LNCAP (cell line): Measurements from ENCODE around the gene HAPSTR1.

Source experiments
- CTCF ChIP-seq: fragments of 450-650 bp; IDR thresholded peaks from 2 replicates; pipeline ENCODE4 v1.5.1; 2017; ENCODE audit warnings: mild to moderate bottlenecking

HAPSTR1 gene

DNA sequence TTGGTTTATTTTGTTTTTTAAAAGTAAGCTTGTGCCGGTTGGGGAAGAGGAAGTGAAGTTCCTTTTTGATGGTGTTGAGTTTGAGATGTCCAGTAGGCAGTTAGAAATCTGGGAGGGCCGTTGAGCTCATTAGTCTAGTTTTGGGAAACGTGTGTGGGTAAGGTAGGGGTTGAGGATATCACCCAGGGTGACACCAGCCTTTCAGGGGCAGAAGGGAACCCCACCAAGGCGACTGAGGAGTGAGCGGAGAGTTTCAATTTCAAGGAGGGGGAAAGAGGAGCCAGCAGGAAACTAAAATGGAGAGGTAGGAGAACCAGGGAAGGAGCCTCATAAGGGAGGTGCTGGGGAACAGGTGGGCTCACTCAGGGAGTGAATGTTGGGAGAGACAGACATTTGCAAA, 22.7 kb downstream of the HAPSTR1 start:
- no peak for TF ChIP-seq CTCF

DNA sequence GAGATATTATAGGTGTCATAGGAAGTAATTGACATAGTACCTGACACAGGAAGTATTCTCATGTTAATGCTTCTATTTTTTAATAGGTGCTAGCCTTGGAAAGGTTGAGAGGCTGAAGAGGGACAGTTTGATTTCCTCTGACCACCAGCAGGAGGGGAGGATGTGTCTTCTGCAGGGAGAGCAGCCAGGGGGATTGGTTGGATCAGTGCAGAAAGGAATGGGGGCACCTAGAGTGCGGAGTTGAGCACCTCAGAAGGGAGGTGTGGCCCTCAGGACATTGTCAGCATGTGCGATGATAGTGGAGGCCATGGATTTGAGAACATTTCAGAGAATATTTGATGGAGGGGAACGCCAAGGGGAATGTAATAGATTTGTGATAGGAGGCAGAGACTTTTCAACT, 23.4 kb downstream of the HAPSTR1 start:
- no peak for TF ChIP-seq CTCF

- no peak for TF ChIP-seq CTCF
Measured at GRCh38 chr16:9115277-9115676, 23.8 kb downstream of the HAPSTR1 start.

DNA sequence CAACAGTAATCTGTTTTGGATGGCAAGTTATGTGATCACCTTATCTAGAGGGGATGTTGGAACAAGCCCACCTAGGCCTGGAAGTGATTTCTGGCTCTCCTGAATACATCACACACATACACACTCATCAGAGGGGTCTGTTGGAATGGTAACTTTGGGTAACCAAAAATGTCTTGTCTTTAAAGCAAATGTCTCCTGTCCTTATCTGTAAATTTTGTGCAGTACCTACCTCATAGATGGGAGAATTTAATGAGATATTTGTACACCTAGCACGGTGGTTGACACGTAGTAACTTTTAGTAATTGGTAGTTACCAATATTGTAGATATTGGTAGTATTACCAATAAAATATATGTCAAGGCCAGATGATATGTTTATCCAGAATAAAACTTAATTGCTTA, 24.7 kb downstream of the HAPSTR1 start:
- no peak for TF ChIP-seq CTCF

- no peak for TF ChIP-seq CTCF
Measured at GRCh38 chr16:9118170-9118569, 26.7 kb downstream of the HAPSTR1 start.

DNA sequence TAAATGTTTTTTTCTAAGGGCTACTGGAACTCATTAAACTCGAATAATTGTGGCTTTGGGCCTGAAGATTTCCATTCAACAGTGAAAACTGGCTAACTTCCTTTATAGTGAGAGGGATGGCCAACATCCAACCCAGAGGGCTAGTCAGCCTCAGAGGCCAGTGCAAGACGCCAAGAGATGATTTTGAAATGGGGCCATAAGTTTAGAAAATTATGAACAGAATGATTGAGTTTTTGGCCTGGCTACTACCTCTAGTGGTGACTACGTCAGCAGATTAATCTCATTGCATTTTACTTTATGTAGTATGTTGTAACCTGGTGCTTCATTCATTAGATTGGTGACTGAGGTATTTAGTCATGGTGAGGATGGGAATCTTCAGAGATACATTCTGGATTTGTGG, 28.4 kb downstream of the HAPSTR1 start:
- TF ChIP-seq CTCF = no peak

- no peak for TF ChIP-seq CTCF
Measured at GRCh38 chr16:9122342-9122741, 30.9 kb downstream of the HAPSTR1 start.

GRCh38 chr16:9122969-9123368, 31.5 kb downstream of the HAPSTR1 start:
- TF ChIP-seq CTCF = no peak
